Vagina (tissue), 2 donors: Measurements from ENCODE around the gene KRTCAP3. TPM values are rescaled to one million over a fixed set of nuclear protein-coding genes. Genes with fewer than 3 reads are reported as not detected.

ENCODE experiments used
- DNase-seq, 2 donors: peaks; one replicate each; pipeline ENCODE4 v3.0.0-alpha.2; 2017; ENCODE audit errors: extremely low spot score in 2 of 2
- H3K27ac ChIP-seq: fragments of 200-600 bp; sonication (generic); one replicate; pipeline ENCODE4 v1.5.1; 2019
- H3K27me3 ChIP-seq: fragments of 200-600 bp; sonication (generic); one replicate; pipeline ENCODE4 v1.5.1; 2019
- H3K36me3 ChIP-seq, 2 donors: fragments of 200-600 bp; sonication (generic); one replicate each; pipeline ENCODE4 v1.5.1; 2017 to 2019
- H3K4me1 ChIP-seq: fragments of 200-600 bp; sonication (generic); one replicate; pipeline ENCODE4 v1.5.1; 2019
- H3K4me3 ChIP-seq, 2 donors: fragments of 200-600 bp; sonication (generic); 1 replicate in 1 of 2; 2 replicates in 1 of 2; pipeline ENCODE4 v1.5.1; 2016 to 2019
- H3K9me3 ChIP-seq: fragments of 200-600 bp; sonication (generic); one replicate; pipeline ENCODE4 v1.5.1; 2019
- CTCF ChIP-seq, 3 experiments: fragments of 450-650 bp in 2 of 3; fragments of 200-600 bp in 1 of 3; sonication (generic) in 1 of 3; IDR thresholded peaks; one replicate each; pipeline ENCODE4 v1.5.1; 2017 to 2019; ENCODE audit warnings: antibody characterized with exemption in 3 of 3, mild to moderate bottlenecking in 2 of 3, moderate library complexity in 2 of 3
- POLR2A ChIP-seq, 2 donors: fragments of 450-650 bp; IDR thresholded peaks; one replicate each; pipeline ENCODE4 v1.6.1; 2017; ENCODE audit warnings: antibody characterized with exemption in 2 of 2, mild to moderate bottlenecking in 2 of 2, moderate library complexity in 2 of 2
- POLR2AphosphoS5 ChIP-seq, 2 donors: sonication (generic); formaldehyde crosslinking; IDR thresholded peaks; one replicate each; pipeline ENCODE4 v1.9.0; 2017; ENCODE audit warnings: antibody characterized with exemption in 2 of 2, mild to moderate bottlenecking in 2 of 2, low read depth in 1 of 2; ENCODE audit not compliant: insufficient read depth in 1 of 2
- intact Hi-C: fragments of 100-400 bp; cut with DNase I; formaldehyde crosslinking; loops from one replicate; pipeline ENCODE4 v1.15.1; 2023
- total RNA-seq: library from RNA; depleted of rRNA; stranded (reverse); fragments of >200 nt; gene quantifications from one replicate; pipeline ENCODE4 v1.2.3, GENCODE V29; 2016

Gene KRTCAP3
- total RNA-seq, 1 donor from 2014 or later, result 3.9 TPM

GRCh38 chr2:27407798-27408491 is 34.2 kb upstream of the KRTCAP3 start:
- no peak overlapping the region for H3K27ac ChIP-seq
- H3K4me1 ChIP-seq, result peaks cover 30% of the 10 kb centered on the region
- TF ChIP-seq POLR2AphosphoS5 (IDR thresholded peaks at IDR 0.05; ENCODE audit: insufficient read depth in 1 of 2, low read depth in 1 of 2) (no peak), CTCF (IDR thresholded peaks at IDR 0.05) (peak in 1 of 3 experiments; percentile 21), POLR2A (IDR thresholded peaks at IDR 0.05) (no peak)
- no peak for DNase-seq
- intact Hi-C loops, result no loop called here
- H3K27me3 ChIP-seq, result no peaks in the 10 kb centered on the region
- no peaks in the 10 kb centered on the region for H3K36me3 ChIP-seq
- H3K9me3 ChIP-seq, result no peaks in the 10 kb centered on the region
- H3K4me3 ChIP-seq, result peak overlapping the region; percentile 67 to 97

DNA sequence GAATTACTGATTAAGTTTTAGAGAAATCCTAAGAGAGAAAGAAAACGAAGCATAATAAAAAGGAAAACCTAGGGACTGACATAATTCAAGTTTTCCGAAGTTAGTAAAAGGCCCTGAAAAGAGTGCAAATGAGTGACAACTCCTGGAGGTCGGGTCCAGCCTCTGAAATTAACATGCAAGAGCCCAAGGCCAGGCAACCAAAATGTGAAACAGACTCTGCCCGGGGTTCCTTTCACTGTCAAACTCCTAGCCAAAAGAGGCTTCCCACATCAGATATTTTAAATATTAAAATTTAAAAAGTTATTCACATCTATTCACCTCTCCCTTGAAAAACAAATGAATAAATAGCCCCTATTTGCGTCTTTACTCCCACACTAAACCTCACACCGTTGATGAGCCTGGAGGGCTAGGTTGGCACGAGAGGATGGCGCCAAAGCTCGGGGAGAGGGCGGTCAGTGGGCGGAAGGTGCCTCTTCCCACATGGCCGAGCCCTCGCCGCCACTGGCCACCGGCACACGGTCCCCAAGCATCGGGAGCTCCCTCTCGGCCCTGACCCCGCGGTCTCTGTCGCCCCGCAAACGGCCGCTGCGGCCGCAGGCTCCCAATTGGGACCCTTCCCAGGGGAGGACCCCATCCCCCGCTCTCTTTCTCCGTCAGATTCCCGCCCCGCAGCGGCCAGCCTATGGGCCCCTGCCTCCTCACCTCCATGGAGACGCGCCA is 33.4 kb upstream of the KRTCAP3 start:
- Histone ChIP-seq H3K4me1 (peaks cover 30% of the 10 kb centered on the region), H3K27ac (peak overlapping the region; percentile 80), H3K9me3 (no peaks in the 10 kb centered on the region), H3K36me3 (no peaks in the 10 kb centered on the region), H3K27me3 (no peaks in the 10 kb centered on the region), H3K4me3 (peak overlapping the region; percentile 67 to 97)
- DNase-seq, result no peak
- intact Hi-C loops, result no loop called here
- no peak for TF ChIP-seq CTCF (IDR thresholded peaks at IDR 0.05)
- no peak for TF ChIP-seq POLR2AphosphoS5 (IDR thresholded peaks at IDR 0.05; ENCODE audit: insufficient read depth in 1 of 2, low read depth in 1 of 2)
- no peak for TF ChIP-seq POLR2A (IDR thresholded peaks at IDR 0.05)

GRCh38 chr2:27409321-27410073 is 32.7 kb upstream of the KRTCAP3 start, which contains the start of gene PPM1G:
Gene PPM1G, minus strand, starts transcription at chr2:27409591. Its CDS starts 169 bp downstream, at chr2:27409422.
- no peaks in the 10 kb centered on the region for H3K27me3 ChIP-seq
- no peaks in the 10 kb centered on the region for H3K36me3 ChIP-seq
- intact Hi-C loops, result no loop called here
- TF ChIP-seq POLR2AphosphoS5 (IDR thresholded peaks at IDR 0.05; ENCODE audit: insufficient read depth in 1 of 2, low read depth in 1 of 2), result peak; percentile 69 to 81
- TF ChIP-seq POLR2A (IDR thresholded peaks at IDR 0.05), result no peak
- H3K4me1 ChIP-seq, result peaks cover 30% of the 10 kb centered on the region
- H3K9me3 ChIP-seq, result no peaks in the 10 kb centered on the region
- peak; percentile 89 to 96 for DNase-seq
- H3K27ac ChIP-seq, result peak within 1 kb of the TSS; percentile 80
- H3K4me3 ChIP-seq, result peak within 1 kb of the TSS; percentile 67 to 97

GRCh38 chr2:27412419-27413152 is 29.6 kb upstream of the KRTCAP3 start:
- TF ChIP-seq POLR2A (IDR thresholded peaks at IDR 0.05) (no peak), POLR2AphosphoS5 (IDR thresholded peaks at IDR 0.05; ENCODE audit: insufficient read depth in 1 of 2, low read depth in 1 of 2) (no peak), CTCF (IDR thresholded peaks at IDR 0.05) (no peak)
- peaks cover 16% of the 10 kb centered on the region for H3K4me1 ChIP-seq
- H3K27ac ChIP-seq, result no peak overlapping the region
- no peaks in the 10 kb centered on the region for H3K9me3 ChIP-seq
- H3K36me3 ChIP-seq, result no peaks in the 10 kb centered on the region
- no peaks in the 10 kb centered on the region for H3K27me3 ChIP-seq
- intact Hi-C loops, result no loop called here
- H3K4me3 ChIP-seq, result no peak overlapping the region
- no peak for DNase-seq

DNA sequence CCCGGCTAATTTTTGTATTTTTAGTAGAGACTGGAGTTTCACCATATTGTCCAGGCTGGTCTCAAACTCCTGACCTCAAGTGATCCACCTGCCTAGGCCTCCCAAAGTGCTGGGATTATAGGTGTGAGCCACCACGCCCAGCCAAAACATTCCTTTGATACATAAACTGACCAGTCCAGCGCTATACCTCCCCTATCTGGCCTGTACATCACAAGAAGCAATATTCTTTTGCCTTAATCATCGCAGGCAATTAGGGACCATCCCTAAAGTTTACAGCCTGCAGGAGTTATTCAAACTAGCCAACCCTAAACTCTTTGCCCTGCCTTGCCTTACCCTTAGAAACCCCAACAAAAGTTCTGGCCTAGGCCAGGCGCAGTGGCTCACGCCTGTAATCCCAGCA is 26.0 kb upstream of the KRTCAP3 start:
- intact Hi-C loops, result no loop called here
- no peaks in the 10 kb centered on the region for H3K4me1 ChIP-seq
- TF ChIP-seq POLR2A (IDR thresholded peaks at IDR 0.05) (no peak), POLR2AphosphoS5 (IDR thresholded peaks at IDR 0.05; ENCODE audit: insufficient read depth in 1 of 2, low read depth in 1 of 2) (no peak), CTCF (IDR thresholded peaks at IDR 0.05) (no peak)
- no peaks in the 10 kb centered on the region for H3K27me3 ChIP-seq
- no peak for DNase-seq
- H3K27ac ChIP-seq, result no peak overlapping the region
- no peak overlapping the region for H3K4me3 ChIP-seq
- H3K36me3 ChIP-seq, result no peaks in the 10 kb centered on the region
- no peaks in the 10 kb centered on the region for H3K9me3 ChIP-seq
